SH-SY5Y (cell line): ENCODE results near the gene VAC14.

Source experiments
- GATA2 ChIP-seq: IDR thresholded peaks from 2 replicates; pipeline ENCODE4 v1.6.1; 2011; ENCODE audit warnings: mild to moderate bottlenecking, low read depth, low read length
- GATA3 ChIP-seq: IDR thresholded peaks from 2 replicates; pipeline ENCODE4 v1.6.1; 2011; ENCODE audit warnings: low read depth, mild to moderate bottlenecking, low read length, moderate library complexity

- TF ChIP-seq GATA3 (no peak), GATA2 (no peak)
These were observed 4.7 kb downstream of the VAC14 start for GRCh38 chr16:70796301-70796700.
